Measurements from ENCODE around the gene SMLR1.
"Not testable (repeated sequence)": the region's sequence is repeated elsewhere in the genome, so short reads cannot be mapped to it uniquely, and the experiment has no call there.

SMLR1 gene

DNA sequence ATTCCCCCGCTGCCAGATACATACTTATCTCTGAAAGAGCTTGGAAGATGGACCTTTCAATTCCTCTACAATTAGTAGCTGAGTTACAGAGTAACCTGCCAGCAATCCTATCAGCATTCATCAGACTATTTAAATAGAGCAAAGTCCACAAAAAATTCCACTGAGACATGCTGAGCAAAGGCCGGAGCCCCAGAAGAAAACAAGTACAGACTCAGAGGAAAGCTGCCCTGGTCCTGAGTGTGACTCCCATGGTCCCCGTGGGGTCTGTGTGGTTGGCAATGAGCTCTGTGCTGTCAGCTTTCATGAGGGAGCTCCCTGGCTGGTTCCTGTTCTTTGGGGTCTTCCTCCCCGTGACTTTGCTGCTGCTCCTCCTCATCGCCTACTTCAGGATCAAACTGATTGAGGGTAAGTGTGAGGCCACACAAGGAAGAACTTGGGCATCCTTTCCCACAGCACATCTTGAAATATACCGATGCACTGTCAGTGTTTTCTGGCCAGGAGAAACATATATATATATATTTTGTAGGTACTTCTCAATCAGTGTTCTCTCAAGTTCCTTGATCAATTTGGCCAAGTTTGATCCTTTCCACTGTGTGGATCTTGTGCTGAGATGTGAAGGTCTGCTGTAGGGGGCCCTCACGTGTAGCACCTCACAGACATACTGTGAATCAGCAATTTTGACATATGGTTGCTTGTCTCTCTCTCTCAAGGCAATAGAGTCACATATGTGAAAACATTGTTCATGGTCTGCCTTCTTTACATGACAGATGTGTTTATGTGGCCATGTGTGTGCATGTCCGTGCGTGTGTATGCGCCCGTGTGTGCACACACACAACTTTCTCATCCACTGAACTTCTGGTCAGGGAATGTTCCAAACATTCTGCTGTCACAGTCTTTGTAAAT lies at the start of gene SMLR1:
SMLR1 (plus strand) TSS at position 160 of the 903 bp plus-strand sequence; CDS start at position 168, 8 bp downstream.
- DNase-seq, result no peak

DNA sequence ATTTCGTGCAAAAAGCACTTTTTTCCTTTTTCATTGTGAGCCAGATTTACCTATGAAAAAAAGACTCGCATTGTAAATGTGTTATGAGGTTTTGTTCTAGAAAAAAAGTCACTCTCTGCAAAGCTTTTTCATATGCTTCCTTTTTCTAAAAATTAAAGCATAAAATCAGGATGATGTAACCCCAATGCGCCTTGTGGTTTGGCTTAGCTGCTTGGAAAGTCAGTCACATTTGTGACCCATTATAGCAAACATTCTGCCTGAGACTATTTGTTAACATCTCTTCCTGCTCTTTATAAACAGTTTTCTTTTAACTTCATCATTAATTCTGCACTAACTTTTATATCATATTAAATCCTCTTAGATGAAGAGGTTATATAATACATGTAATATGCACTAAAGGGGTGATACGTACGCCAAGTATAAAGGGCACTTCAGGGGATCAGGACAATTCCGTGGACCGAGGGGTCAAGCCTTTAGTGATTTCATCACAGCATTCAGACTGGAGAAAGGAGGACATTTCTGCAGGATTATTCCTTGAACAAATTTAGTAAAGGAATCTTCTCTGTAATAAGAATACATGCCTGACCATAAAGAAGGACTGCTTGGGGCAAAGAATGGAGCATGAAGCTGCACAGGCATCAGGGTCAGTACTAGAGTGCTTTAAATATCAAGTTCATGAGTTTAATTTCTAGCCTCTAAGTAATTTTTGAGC lies 48.1 kb upstream of the SMLR1 start:
- no peak for DNase-seq

DNA sequence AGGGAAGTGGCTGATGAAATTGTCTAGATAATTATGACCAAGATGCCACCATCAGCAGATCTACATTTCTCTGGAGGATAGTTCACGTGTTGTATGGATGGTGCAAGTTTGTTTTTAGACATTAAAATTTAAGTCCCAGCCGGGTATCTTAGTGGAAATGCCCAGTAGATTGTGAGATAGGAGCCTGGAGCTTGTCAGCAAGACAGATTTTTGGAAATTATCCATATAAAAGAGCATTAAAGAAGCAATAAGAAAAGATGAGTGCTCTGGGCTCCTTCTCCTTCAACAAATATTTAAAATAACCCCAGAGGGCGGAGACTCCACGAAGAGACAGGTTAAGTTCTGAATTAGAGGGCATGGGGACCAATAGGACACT lies 47.6 kb upstream of the SMLR1 start:
- no peak for DNase-seq

DNA sequence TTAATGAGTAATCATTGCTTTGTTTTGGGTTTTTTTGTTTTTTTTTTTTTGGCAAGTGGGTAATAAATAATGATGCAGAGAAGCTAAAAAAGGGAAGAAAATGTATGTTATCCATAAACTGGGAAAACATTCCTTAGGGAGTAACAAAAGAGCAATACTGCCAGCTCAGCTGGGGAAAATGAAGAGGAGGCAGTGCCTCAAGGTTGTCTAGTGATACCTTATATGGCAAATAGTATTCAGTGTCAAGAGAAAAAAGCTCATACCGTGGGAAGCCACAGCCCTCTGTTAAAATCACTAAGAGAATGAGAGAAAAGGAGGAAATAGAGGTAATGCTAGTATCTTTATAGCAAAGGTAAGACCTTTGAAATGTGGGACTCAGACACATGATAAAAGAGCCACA lies 47.1 kb upstream of the SMLR1 start:
- no peak for DNase-seq

DNA sequence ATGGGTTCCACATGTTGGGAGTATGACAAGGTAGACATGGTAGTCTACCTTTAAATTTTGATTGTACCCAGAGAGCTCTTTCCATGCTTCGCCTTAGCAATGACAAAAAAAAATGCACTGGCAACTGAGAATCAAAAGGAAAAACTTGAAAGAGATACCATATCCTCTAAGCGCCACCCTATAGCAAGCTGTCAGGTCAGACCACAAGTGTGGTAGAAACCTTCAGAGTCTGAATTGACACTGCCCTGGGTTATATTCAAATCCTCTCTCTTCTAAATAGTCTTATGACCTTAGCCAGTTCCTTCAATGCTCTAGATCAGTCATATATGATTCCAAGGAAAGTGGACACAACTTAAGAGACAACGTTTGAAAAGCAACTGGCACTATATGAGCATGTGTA lies 45.6 kb upstream of the SMLR1 start:
- DNase-seq, result no peak

DNA sequence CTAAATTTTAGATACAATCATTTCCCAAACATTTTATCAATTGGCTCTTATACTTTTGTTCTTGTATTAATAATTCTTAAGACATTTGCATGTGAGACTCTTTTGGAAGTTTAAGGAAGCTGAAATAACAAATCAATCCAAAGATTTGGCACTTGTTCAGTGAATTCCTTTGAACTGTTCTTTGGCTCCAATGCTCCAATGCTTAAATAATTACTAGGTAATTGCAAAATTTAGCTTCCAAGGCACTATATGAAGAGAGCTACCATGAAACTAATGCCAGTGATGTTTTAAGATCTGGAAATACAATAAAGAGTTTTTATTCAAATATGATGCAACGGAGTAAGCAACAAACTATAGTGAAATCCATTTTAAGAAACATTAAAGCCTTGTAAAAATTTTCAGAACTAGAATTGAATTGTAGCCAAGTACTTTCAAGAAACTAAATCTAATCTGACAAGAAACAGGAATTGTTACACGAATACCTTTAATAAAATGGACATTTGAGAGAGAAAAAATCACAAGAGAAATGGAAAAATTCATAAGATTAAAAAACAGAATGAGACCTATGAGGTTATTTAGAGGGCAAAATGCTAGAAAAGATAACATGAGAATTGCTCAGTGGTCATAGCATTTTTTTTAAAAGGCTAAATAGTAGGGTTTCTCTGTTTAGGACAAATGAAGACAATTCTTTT lies 43.6 kb upstream of the SMLR1 start:
- DNase-seq, result no peak

DNA sequence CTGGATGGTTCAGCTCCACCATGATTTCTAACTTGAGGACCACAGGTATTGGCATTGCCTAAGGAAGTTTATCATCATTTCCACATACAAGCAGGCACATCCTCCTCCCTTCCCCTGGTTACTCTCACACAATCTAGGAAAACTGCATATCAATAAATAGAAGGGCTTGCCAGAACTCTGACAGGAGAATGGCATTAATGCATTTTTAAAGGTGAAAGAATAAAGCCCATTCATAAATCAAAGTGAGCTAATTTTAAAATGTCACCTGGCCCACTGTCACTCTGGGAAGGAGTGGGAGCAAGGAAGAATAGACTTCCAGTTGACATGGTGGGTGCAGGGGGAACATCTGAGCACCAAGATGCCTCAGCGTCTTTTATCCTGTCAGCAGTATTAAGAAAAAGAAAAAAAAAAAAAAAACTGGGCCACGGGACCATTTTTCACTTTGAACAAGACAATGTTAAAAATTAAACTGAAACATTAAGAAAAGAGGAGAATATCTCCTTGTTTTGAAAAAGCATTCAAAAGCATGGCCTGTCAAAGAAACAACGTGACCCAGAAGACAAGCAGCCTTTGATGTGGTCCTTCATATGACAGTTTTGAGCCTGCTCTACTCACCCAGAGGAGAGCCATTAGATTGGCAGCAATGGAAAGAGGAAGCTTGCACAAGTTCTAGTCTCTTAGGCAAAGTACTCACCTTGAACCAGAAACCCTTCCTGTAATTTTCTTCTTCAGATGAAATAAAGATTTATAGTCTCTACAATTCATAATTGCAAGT lies 39.3 kb upstream of the SMLR1 start:
- DNase-seq, result no peak

DNA sequence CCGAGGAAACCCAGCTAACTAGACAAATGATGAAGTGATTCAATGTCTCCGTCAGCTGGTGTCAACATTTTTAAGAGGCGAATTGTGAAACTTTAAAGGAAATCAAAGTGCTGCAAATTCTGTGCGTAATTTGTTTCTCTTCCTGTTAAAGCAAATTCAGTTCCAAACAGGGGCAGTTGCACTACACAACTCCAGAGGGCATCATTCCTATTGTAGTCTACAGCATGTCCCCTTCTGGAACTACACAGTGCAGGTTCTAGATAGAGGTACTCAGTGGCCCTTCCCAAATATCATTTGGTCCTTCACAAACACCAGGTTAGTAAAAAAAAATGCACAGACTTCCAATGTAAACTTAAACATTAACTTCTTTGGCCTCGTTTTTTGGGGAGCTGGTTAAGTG lies 38.3 kb upstream of the SMLR1 start:
- DNase-seq, result no peak

DNA sequence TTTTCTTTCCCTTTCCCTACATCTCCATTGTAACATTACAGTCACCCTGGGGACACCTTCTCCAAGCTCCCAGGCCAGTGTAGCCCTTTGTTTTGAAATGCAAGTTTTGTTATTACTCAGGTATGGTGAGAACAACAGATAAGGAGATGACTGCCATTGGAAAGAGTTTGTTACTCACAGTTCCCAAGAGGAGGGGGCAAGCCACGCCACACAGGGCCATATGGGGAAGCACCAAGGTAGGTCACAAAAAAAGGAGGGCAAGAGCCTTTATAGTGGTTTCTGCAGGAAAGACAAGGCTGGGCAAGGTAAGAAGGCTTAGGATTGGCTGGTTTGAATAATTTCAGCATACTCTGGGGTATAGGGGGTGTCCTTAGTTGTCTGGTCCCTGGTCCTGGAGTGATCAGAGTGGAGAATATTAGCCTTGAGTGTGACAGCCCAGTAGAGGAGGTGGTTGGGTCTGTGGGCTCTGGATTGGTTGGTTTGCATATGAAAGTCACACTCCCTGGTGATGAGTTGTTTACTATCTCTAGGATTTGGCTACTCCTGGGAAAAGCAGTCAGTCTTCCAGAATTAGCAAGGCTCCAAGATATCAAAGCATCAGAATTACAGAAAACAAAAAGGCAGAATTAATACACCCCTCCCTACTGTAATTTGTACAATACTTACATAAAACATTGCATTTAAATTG lies 33.1 kb upstream of the SMLR1 start:
- no peak for DNase-seq

DNA sequence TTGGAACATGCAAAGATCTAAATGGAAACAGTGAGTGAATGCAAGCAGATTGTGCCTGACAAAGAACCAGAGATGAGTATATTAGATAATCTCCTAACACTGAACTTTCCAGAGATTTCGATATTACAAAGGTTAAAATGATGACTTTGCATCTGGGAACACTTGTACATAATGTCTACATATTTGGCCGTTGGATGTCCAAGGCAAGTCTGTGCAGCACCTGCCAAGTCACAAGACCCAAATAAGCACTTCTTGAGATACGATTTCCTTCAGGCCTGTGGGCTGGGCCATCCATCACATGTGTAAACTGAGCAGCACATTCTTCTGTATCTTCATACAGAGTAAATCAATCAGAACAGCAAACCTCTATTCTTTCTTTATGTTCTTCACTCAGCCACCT lies 32.5 kb upstream of the SMLR1 start:
- DNase-seq, result no peak

DNA sequence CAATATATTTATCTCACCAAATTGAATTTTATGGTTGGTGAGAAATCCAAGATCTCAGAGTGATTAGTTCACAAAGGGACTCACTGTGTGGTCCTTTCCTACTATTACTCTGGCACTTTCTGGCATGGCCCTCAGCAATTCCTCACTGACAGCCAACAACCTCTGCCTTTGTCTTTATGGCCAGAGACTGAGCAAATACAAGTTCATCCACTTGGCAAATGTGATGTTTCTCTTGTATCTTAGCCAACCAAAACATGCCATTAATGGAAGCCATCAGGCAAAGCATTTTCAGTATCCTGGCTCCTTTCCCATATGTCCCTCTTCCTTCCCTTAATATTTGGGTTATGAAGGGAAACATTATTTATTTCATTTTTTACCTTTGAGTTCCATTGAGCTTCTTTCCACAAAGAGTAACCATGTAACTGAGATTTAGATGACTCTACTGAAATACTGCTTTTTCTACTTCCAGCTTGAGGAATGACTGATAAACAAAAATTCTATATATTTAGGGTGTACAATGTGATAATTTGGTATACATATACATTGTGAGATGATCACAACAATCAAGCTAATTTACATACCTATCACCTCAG lies 30.8 kb upstream of the SMLR1 start:
- no peak for DNase-seq

DNA sequence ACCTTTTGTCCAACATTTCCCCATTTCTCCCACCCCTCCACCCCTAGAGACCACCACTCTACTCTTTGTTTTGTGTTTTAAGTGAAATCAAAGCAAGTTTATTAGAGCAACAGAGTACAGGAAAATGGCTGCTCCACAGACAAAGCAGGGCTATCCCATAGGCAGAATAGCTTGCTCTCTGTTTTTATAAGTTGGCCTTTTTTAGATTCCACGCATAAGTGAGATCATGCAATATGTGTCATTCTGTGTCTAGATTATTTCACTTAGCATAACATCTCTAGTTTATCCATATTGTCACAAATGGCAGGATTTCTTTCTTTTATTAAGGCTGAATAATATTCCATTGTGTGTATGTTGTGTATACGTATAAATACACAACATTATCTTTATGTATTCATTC lies 30.1 kb upstream of the SMLR1 start:
- DNase-seq, result no peak

DNA sequence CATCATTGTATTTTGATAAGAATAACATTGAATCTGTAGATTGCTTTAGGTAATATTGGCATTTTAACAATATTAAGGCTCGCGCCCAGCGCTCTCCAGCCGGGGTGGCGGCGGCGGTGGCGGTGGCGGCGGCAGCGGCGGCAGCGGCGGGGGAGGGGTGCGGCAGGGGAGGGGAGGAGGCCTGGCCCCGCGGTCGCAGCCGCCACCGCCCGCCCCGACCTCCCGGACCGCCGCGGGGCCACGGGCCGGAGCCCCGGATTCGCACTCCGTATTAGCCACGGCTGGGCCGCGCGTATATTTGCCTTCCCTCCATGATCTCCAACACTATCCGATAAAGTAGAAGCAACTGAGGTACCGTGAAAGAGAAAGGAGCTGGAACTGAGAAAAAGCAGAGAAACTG lies 25.8 kb upstream of the SMLR1 start:
- not testable (repeated sequence) for DNase-seq

DNA sequence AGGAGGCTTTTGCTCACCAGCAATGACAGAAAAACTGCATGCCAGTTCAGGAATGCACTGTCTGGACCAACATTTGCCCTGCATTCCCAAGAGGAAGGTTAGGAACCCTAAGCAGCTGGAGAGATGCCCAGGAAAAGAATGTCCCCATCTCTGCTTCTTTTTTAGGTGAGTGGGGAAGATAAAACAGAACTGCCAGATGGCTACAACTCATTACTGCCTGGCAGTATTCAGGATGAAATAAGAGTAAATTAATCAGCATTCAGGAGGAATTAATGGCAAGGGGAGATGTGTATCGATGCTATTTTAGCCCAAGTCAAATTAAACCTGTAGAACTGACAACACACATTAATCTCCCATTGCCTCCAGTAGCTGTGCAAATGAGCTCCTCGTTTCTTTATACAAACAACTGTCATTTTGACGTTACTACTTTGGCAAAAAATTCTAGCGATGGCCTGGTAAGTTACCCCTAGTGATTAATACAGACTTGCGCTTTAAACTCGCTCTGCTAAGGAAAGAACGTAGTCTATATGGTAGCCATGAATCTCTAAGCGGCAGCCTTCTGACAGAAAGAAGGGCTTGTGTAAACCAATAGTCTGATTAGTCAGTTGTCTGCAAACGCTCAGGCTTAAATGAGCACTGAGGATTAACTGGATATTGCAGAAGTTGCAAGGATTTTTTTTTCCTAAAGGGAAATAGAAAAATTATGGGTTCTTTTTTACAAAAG lies 16.7 kb upstream of the SMLR1 start:
- DNase-seq, result no peak

DNA sequence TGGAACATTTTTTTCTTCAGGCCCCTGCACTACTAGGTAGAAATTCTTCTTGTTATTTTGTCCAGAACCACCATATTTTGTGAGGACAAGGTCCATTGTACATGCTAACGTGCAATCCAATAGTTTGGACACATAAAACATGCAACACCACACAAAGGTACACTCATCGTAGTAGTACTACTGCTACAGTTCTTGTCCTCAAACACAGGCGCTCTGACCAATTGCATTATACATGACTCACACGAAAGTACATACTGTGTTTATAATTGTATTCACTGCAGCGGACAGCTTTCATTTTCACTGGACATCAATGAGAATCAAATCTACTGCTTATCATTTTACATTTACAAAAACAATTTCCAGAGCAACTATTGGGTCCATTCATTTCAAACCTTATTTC lies 15.3 kb upstream of the SMLR1 start:
- DNase-seq, result no peak

DNA sequence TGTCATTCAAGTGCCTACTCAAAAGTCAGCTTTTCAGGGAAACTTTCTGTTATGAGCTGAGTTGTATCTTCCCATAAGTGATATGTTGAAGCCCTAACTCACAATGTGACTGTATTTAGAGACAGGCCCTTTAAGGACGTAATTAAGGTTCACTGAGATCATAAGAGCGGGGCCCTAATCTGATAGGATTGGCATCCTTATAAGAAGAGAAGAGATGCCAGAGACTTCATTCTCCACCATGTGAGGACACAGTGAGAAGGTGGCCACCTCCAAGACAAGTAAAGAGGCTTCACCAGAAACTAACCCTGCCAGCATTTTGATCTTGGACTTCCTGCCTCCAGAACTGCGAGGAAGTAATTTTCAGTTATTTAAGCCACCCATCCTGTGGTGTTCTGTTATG lies 12.7 kb upstream of the SMLR1 start:
- DNase-seq, result no peak

DNA sequence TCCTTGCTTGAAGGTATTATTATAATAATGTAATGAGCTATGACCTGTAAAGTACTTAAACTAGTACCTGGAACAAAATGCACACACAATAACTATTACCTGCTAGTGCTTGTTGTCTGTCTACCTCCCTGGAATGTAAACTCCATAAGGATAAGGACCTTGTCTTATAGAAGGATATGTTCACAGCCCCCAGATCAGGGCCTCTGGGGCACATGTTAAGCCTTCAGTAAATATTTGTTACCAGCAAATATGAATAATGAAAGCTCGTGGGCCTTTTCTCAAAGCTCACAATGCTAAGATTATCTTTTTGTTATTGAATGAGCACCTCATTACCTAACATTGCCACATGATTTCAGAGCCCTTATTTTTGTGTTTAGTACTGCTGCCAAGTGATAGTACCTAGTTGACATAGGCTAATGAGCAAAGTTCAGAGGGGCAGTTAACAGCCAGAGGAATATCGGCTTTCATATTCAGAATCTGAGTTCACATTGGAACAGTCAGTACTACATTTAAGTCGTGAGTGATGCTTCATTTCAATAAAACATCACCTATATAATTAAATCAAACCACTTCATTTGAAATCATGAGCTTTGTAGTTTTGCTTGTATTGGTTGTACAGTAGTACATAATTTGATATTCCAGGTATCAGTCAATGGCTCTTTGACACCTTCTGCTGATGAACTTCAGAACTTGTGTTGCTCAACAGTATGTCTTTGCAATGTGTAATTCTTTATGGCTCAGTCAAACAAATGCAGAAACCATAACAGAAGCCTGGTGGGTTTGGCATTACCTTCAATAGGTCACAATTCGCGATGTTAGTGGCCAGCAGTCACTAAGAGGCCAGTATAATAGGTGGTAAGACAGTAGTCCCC lies 11.8 kb upstream of the SMLR1 start:
- DNase-seq, result no peak

DNA sequence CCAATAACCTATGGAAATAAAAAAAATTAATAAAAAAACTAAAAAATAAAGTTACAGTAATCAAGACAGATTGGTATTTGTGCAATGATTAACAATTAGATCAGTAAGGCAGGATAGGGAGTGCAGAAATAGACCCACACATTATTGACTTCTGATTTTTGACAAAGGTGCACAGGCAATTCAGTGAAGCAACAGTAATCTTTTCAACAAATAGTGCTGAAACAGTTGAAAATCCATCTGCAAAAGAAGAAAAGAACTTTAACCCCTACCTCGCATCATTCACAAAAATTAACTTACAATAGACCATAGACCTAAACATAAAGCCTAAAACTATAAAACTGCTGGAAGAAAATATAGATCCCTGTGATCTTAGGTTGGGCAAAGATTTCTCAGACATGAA lies 4.5 kb upstream of the SMLR1 start:
- no peak for DNase-seq

DNA sequence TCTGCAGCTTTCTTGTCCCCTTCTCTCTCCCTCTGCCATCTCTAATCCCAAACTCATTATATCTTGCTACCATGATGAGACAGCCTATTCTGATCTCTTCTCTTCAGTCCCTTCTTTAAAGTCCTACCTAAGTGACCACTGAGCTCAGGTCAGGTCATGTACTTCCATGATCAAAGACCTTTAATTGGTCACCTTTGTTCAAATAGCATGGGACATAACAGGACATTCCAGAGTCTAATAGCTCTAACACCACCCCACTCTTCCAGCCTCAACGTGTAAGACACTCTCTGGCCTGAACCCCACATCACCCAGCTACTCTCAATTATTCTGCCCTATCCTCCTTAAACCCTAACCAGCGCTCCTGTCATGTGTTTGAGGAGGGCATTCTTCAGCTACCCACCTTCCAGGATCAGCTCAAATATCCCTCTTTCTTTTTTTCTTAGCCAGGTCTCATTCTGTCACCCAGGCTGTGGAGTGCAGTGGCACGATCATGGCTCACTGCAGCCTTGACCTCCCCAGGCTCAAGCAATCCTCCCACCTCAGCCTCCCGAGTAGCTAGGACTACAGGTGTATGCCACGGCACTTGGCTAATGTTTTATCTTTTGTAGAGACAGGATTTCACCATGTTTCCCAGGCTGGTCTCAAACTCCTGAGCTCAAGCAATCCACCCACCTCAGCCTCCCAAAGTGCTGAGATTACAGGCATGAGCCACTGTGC lies 2.1 kb upstream of the SMLR1 start:
- DNase-seq, result no peak

Data from NCI-H1048 (cell line).